GM08714 (cell line): ENCODE data around the gene ADGRG7.
"Not testable (repeated sequence)": the region's sequence is repeated elsewhere in the genome, so short reads cannot be mapped to it uniquely, and the experiment has no call there.

ENCODE experiments used
- H3K4me3 ChIP-seq: fragments of 200-500 bp; sonication (Bioruptor generic); 2 replicates; pipeline ENCODE4 v1.5.1; 2014; ENCODE audit warnings: mild to moderate bottlenecking, low read length, inconsistent platforms
- ZNF274 ChIP-seq: IDR thresholded peaks from 2 replicates; pipeline ENCODE4 v1.6.1; 2012; ENCODE audit warnings: mild to moderate bottlenecking, low read depth, low read length

Gene ADGRG7

GRCh38 chr3:100650651-100651619 is 41.5 kb downstream of the ADGRG7 start:
- H3K4me3 ChIP-seq, result no peak overlapping the region
- no peak for TF ChIP-seq ZNF274

GRCh38 chr3:100653604-100654294 is 44.3 kb downstream of the ADGRG7 start:
- no peak overlapping the region for H3K4me3 ChIP-seq
- no peak for TF ChIP-seq ZNF274

- H3K4me3 ChIP-seq, result no peak overlapping the region
- TF ChIP-seq ZNF274, result no peak
Measured at GRCh38 chr3:100656945-100657344, 47.5 kb downstream of the ADGRG7 start.

GRCh38 chr3:100661294-100661693 is 51.9 kb downstream of the ADGRG7 start:
- H3K4me3 ChIP-seq, result not testable (repeated sequence)

- no peak for TF ChIP-seq ZNF274
- H3K4me3 ChIP-seq, result no peak overlapping the region
Measured at GRCh38 chr3:100662113-100662823, 52.9 kb downstream of the ADGRG7 start.

GRCh38 chr3:100665230-100665629 is 55.8 kb downstream of the ADGRG7 start:
- TF ChIP-seq ZNF274, result no peak
- H3K4me3 ChIP-seq, result no peak overlapping the region

GRCh38 chr3:100666699-100667098 is 57.3 kb downstream of the ADGRG7 start:
- H3K4me3 ChIP-seq, result not testable (repeated sequence)

GRCh38 chr3:100667316-100667715 is 57.9 kb downstream of the ADGRG7 start:
- not testable (repeated sequence) for H3K4me3 ChIP-seq

GRCh38 chr3:100670995-100671394 is 61.6 kb downstream of the ADGRG7 start:
- H3K4me3 ChIP-seq, result not testable (repeated sequence)

GRCh38 chr3:100681496-100681895 is 72.1 kb downstream of the ADGRG7 start:
- no peak for TF ChIP-seq ZNF274
- no peak overlapping the region for H3K4me3 ChIP-seq

GRCh38 chr3:100682056-100682853 is 72.9 kb downstream of the ADGRG7 start:
- H3K4me3 ChIP-seq, result no peak overlapping the region
- TF ChIP-seq ZNF274, result no peak

GRCh38 chr3:100682854-100683760 is 73.7 kb downstream of the ADGRG7 start:
- no peak overlapping the region for H3K4me3 ChIP-seq
- no peak for TF ChIP-seq ZNF274

- no peak overlapping the region for H3K4me3 ChIP-seq
- TF ChIP-seq ZNF274, result no peak
Measured at GRCh38 chr3:100693225-100693624, 83.8 kb downstream of the ADGRG7 start.
